22Rv1 (cell line): ENCODE measurements around the gene NCLN.

Source experiments
- H3K27ac ChIP-seq: fragments of 450-650 bp; 2 replicates; pipeline ENCODE4 v1.5.1; 2017
- ZFX ChIP-seq: fragments of 450-650 bp; IDR thresholded peaks from 2 replicates; pipeline ENCODE4 v1.6.1; 2017; ENCODE audit warnings: antibody characterized with exemption, borderline replicate concordance
- TF ChIP-seq, protein P1 (sequence below): fragments of 450-650 bp; IDR thresholded peaks from 2 replicates; pipeline ENCODE4 v1.5.1; 2017; ENCODE audit warnings: mild to moderate bottlenecking

NCLN gene

DNA sequence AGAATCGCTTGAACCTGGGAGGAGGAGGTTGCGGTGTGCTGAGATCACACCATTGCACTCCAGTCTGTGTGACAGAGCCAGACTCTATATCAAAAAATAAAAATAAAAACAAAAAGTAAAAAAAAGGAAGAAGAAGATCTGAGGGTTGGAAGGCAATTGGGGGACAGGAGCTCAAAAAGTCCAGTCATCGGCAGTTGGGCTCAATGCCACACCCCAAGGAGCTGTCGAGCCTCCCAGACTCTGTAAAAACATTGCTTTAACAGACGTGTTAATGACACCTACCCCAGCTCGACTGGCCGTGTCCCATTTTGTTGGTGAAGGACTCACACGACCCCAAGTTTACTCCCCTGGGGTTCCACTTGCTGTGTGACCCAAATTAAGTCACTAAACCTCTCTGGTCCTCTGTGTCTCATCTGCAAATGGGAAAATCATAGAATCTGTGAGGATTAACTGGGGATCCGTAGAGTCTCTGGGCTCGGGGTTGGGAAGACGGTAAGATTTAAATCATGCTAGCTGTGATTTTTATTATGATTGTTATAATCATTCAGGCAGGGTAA is 42.9 kb upstream of the NCLN start:
- no peak overlapping the region for H3K27ac ChIP-seq
- no peak for TF ChIP-seq ZFX
- TF ChIP-seq, protein P1, sequence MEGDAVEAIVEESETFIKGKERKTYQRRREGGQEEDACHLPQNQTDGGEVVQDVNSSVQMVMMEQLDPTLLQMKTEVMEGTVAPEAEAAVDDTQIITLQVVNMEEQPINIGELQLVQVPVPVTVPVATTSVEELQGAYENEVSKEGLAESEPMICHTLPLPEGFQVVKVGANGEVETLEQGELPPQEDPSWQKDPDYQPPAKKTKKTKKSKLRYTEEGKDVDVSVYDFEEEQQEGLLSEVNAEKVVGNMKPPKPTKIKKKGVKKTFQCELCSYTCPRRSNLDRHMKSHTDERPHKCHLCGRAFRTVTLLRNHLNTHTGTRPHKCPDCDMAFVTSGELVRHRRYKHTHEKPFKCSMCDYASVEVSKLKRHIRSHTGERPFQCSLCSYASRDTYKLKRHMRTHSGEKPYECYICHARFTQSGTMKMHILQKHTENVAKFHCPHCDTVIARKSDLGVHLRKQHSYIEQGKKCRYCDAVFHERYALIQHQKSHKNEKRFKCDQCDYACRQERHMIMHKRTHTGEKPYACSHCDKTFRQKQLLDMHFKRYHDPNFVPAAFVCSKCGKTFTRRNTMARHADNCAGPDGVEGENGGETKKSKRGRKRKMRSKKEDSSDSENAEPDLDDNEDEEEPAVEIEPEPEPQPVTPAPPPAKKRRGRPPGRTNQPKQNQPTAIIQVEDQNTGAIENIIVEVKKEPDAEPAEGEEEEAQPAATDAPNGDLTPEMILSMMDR = no peak

DNA sequence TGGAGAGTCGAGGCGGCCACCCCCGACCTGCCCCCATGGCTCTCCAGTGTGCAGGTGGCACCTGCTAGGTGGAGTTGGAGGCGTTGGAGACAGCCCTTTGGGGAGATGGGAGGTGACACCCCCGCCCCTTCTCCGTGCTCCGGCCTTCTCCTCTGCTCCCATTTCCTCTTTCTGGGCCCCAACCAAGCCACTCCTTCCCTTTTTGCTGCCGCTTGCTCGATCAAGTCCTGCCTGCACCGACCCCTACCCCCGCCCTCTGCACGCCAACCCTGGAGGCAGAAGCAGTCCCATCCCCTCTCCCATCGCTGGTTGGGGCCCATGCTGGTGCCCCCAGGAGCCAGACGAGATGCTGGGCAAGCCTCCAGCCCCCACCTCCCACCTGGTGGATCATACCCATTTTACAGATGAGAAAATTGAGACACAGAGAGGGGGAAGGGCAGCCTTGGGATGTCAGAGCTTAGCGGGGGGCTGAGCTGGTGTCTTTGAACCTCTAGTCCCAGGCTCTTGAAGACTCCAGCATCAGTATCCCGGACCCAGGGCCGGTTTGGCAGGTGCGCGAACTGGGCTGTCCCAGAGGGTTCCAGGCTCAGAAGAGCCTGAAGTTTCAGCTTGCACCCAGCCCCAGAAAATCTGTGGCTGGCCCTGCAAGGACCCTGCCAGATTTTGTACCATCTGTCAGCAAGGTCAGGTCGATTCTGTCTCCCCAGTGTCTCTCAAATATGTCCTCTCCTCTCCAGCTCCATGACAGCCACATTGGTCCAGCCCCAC is 39.6 kb upstream of the NCLN start:
- TF ChIP-seq, protein P1 = no peak
- no peak for TF ChIP-seq ZFX
- no peak overlapping the region for H3K27ac ChIP-seq

DNA sequence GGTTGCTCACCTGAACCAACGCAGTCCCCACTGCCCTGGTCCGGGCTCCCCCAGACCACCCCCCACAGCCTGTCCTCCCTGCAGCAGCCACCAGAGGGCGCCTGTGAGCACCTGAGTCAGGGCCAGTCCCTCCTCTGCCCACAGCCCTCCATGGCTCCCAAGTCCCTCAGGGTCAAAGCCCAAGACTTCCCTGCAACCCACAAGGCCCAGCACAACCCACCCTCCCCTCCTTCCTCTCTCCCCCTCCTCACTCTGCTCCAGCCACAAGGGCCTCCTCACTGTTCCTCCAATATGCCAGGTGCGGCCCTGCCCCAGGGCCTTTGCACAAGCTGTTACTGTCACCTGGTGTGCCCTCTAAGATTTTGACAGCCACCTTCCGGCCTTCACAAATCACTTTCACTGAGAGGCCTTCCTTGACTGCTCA is 39.0 kb upstream of the NCLN start:
- H3K27ac ChIP-seq = no peak overlapping the region
- TF ChIP-seq ZFX = no peak
- TF ChIP-seq, protein P1 = peak; percentile 82

DNA sequence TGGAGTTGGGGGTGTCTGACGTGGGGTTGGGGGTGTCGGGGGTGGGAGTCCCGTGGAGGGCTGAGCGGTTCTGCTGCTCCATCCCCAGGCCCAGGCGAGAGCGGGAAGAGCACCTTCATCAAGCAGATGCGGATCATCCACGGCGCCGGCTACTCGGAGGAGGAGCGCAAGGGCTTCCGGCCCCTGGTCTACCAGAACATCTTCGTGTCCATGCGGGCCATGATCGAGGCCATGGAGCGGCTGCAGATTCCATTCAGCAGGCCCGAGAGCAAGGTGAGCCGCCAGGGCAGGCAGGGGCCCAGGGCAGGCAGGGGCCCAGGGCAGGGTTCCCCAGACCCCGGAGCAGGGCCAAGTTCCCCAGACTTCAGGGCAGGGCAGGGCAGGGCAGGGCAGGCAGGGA is 37.2 kb upstream of the NCLN start:
- no peak overlapping the region for H3K27ac ChIP-seq
- no peak for TF ChIP-seq ZFX
- TF ChIP-seq, protein P1 = no peak

DNA sequence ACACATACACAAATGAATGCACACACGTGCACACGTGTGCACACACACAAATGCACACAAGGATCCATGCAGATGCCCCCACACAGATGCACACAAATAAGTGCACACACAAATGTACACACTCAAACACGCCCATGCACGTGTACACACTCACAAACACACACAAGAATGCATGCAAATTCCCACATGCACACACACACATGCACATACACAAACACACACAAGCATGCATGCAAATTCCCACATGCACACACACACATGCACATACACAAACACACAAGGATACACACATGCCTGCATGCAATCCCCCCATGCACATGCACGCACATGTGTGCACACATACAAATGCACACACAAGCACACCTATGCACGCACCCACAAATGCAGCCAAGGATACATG is 36.6 kb upstream of the NCLN start:
- TF ChIP-seq ZFX = no peak
- TF ChIP-seq, protein P1 = no peak
- no peak overlapping the region for H3K27ac ChIP-seq

DNA sequence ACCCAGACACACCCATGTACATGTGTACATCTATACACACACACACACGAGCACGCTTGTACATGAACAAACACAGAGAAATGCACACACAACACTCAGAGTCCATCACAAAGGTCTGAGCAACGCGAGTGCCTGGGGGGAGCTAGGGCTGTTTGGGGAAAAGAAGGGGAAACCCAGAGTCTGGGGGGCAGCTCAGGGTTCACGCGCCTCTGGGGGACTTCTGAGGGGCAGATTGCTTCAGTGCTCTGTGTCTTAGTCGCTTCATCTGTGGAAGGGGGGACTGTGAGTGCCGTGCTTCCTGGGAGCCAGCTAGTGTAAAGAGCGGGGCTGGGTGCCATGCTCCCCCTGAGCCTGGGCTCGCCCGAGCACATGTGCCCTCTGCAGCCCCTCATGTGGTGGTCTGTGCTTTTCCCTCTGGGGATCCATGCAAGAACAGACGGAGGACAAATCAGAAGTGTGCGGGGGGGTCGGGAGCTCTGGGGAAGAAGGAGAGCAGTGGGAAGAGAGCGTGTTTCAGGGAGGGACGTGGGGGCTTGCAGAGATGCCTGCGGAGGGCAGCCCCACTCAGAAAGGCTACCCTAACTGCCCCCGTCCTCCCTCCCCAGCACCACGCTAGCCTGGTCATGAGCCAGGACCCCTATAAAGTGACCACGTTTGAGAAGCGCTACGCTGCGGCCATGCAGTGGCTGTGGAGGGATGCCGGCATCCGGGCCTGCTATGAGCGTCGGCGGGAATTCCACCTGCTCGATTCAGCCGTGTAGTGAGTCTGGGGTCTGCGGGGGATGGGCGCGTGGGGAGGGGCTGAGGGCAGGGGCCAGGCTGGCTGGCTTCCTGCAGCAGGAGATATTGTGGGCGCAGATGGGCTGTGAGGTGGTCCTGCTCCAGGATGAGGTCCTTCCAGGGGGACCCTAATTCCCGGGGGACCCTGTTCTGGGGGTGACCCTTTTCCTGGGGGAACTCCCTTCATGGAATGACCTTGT is 35.9 kb upstream of the NCLN start:
- TF ChIP-seq ZFX = no peak
- TF ChIP-seq, protein P1 = no peak
- no peak overlapping the region for H3K27ac ChIP-seq
